ENCODE data around the gene RNF25. TPM values are rescaled to one million over a fixed set of nuclear protein-coding genes. Genes with fewer than 3 reads are reported as not detected.

Gene RNF25
- total RNA-seq, 1 experiment from 2014 or later = 40.7 TPM

DNA sequence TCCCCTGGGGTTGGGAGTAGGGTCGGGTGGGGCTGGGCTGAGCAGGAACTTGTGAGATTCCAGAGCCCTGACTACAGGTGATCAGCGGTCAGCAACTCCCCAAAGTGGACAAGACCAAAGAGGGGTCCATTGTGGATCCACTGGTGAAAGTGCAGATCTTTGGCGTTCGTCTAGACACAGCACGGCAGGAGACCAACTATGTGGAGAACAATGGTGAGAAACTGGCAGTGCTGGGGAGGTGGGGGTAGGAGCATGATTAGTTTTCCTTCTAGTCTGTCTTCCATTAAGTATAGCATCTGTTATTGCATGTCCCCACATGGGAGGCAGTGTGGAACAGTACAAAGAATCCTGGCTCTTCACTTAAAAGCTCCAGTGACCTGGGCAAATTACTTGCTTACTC lies 36.1 kb downstream of the RNF25 start:
- no peak overlapping the region for H3K23ac ChIP-seq (ENCODE audit: insufficient read length, low read depth, low read length)
- H2AFZ ChIP-seq (ENCODE audit: low read length) = no peak overlapping the region
- H2BK120ac ChIP-seq (ENCODE audit: low read depth, low read length, poor library complexity, severe bottlenecking) = no peak overlapping the region
- no peak overlapping the region for H3K4ac ChIP-seq (ENCODE audit: low read depth, low read length)
- Mint-ChIP-seq H3K9me3 (no peaks in the 10 kb centered on the region), H3K4me3 (no peak overlapping the region), H3K27ac (no peak overlapping the region; a peak in 1 of 7 replicates), H3K36me3 (ENCODE audit: insufficient read depth in 1 of 3, low read depth in 3 of 3) (peaks cover 25 to 64% (median 55%) of the 10 kb centered on the region in 3 experiments; a peak in 6 of 7 replicates), H3K27me3 (ENCODE audit: low read depth) (peaks cover 2% of the 10 kb centered on the region), H3K4me1 (no peaks in the 10 kb centered on the region)
- H3K79me2 ChIP-seq (ENCODE audit: insufficient read depth, low read length) = no peaks in the 10 kb centered on the region
- no peak overlapping the region for H4K91ac ChIP-seq (ENCODE audit: insufficient read length, low read depth, low read length)
- no peaks in the 10 kb centered on the region for H4K20me1 ChIP-seq (ENCODE audit: control insufficient read depth, insufficient read depth, insufficient read length)
- no peak overlapping the region for H2BK20ac ChIP-seq (ENCODE audit: low read depth, low read length, poor library complexity, severe bottlenecking)
- H2BK5ac ChIP-seq (ENCODE audit: insufficient read length, low read length) = no peak overlapping the region
- H2AK5ac ChIP-seq (ENCODE audit: insufficient read length, low read length) = no peak overlapping the region
- H2BK12ac ChIP-seq (ENCODE audit: insufficient read length, low read depth, low read length) = no peak overlapping the region
- H4K8ac ChIP-seq (replicated peaks; ENCODE audit: insufficient read length, low read depth, low read length) = no peak overlapping the region
- H3K79me1 ChIP-seq (ENCODE audit: insufficient read depth, low read depth, low read length, poor library complexity, severe bottlenecking) = no peaks in the 10 kb centered on the region
- H3K9ac ChIP-seq (ENCODE audit: extremely low read depth, insufficient read length, low read length) = no peak overlapping the region
- no peaks in the 10 kb centered on the region for H3K27me3 ChIP-seq (ENCODE audit: insufficient read depth, low read length)
- TF ChIP-seq, protein P1, sequence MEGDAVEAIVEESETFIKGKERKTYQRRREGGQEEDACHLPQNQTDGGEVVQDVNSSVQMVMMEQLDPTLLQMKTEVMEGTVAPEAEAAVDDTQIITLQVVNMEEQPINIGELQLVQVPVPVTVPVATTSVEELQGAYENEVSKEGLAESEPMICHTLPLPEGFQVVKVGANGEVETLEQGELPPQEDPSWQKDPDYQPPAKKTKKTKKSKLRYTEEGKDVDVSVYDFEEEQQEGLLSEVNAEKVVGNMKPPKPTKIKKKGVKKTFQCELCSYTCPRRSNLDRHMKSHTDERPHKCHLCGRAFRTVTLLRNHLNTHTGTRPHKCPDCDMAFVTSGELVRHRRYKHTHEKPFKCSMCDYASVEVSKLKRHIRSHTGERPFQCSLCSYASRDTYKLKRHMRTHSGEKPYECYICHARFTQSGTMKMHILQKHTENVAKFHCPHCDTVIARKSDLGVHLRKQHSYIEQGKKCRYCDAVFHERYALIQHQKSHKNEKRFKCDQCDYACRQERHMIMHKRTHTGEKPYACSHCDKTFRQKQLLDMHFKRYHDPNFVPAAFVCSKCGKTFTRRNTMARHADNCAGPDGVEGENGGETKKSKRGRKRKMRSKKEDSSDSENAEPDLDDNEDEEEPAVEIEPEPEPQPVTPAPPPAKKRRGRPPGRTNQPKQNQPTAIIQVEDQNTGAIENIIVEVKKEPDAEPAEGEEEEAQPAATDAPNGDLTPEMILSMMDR (conservative IDR thresholded peaks at IDR 0.05) = no peak
- H3K9me3 ChIP-seq (ENCODE audit: control insufficient read depth, low read depth, low read length) = no peaks in the 10 kb centered on the region
- no peak overlapping the region for H3K18ac ChIP-seq (ENCODE audit: insufficient read length, low read depth, low read length)
- no peak for DNase-seq
- no peak overlapping the region for H3K56ac ChIP-seq (ENCODE audit: insufficient read length, low read depth, low read length)
- no peaks in the 10 kb centered on the region for H3K23me2 ChIP-seq (ENCODE audit: insufficient read length, low read depth, low read length, poor library complexity, severe bottlenecking)
- no peaks in the 10 kb centered on the region for H3K4me1 ChIP-seq (ENCODE audit: insufficient read depth, low read length)
- H3T11ph ChIP-seq (ENCODE audit: low read length) = no peak overlapping the region
- no peak overlapping the region for H4K5ac ChIP-seq (ENCODE audit: insufficient read length, low read depth, low read length)
- WGBS (ENCODE audit: extremely low coverage, insufficient read length, low lambda C conversion rate) = no CpG with 5 or more reads among the region's 5 CpGs
- H3K14ac ChIP-seq (ENCODE audit: insufficient read depth, low read length) = no peak overlapping the region
- H3K4me2 ChIP-seq (ENCODE audit: insufficient read depth, insufficient read length, low read length) = no peak overlapping the region
- H2BK15ac ChIP-seq (ENCODE audit: low read depth, low read length) = no peak overlapping the region
- no peak overlapping the region for H3K27ac ChIP-seq (ENCODE audit: insufficient read length, low read depth, low read length)

Measured in H9 (cell line).